CD4-positive, alpha-beta T cell (primary cell): Measurements from ENCODE around the gene GJD4. TPM values are rescaled to one million over a fixed set of nuclear protein-coding genes. Genes with fewer than 3 reads are reported as not detected.

ENCODE experiments used
- ATAC-seq: fragments of 200-7000 bp; cut with Tn5 transposase; one replicate; pipeline ENCODE4 v1.10.0; 2022; ENCODE audit warnings: mild to moderate bottlenecking; ENCODE audit not compliant: poor library complexity
- CTCF ChIA-PET: fragments of 350-600 bp; sonication (Branson Sonifier 250); formaldehyde crosslinking; loops from one replicate; lab custom pipeline; 2021; ENCODE audit warnings: antibody characterized with exemption, inconsistent platforms; lab: Charles Lee
- POLR2A ChIA-PET: fragments of 350-600 bp; sonication (Branson Sonifier 250); formaldehyde crosslinking; loops from one replicate; lab custom pipeline; 2021; ENCODE audit warnings: antibody characterized with exemption, inconsistent platforms; lab: Charles Lee
- DNase-seq, 14 experiments: peaks; one replicate each; pipeline ENCODE4 v3.0.0-alpha.2; 2013 to 2020; ENCODE audit warnings: mixed read lengths in 2 of 14
- H3K27ac ChIP-seq, 2 donors: one replicate each; pipeline versions ENCODE4 v1.5.1 to v1.7.0; 2013; ENCODE audit warnings: low read length in 2 of 2, low read depth in 1 of 2, mild to moderate bottlenecking in 1 of 2
- H3K27me3 ChIP-seq, 2 experiments: 1 replicate in 1 of 2; 2 replicates in 1 of 2; pipeline versions ENCODE4 v1.6.1 to v1.7.0; 2013; ENCODE audit warnings: low read length in 2 of 2, control low read depth in 1 of 2, mild to moderate bottlenecking in 1 of 2, moderate library complexity in 1 of 2; ENCODE audit not compliant: insufficient read depth in 2 of 2, control insufficient read depth in 1 of 2
- H3K36me3 ChIP-seq: one replicate; pipeline ENCODE4 v1.6.1; 2013; ENCODE audit warnings: low read length, control low read depth; ENCODE audit not compliant: insufficient read depth
- H3K4me1 ChIP-seq: one replicate; pipeline ENCODE4 v1.6.1; 2013; ENCODE audit warnings: low read length, control low read depth; ENCODE audit not compliant: insufficient read depth
- H3K4me3 ChIP-seq: one replicate; pipeline ENCODE4 v1.5.1; 2013; ENCODE audit warnings: mild to moderate bottlenecking, low read length, moderate library complexity
- H3K9me3 ChIP-seq, 2 experiments: 1 replicate in 1 of 2; 2 replicates in 1 of 2; pipeline versions ENCODE4 v1.6.1 to v1.7.0; 2013; ENCODE audit warnings: low read length in 2 of 2, mild to moderate bottlenecking in 2 of 2, control low read depth in 1 of 2, moderate library complexity in 1 of 2; ENCODE audit not compliant: control insufficient read depth in 1 of 2, insufficient read depth in 1 of 2
- H3K27ac Mint-ChIP-seq: one replicate; pipeline ENCODE4 v1.8.0; 2020; ENCODE audit warnings: mixed read lengths
- H3K27me3 Mint-ChIP-seq: one replicate; pipeline ENCODE4 v1.8.0; 2021; ENCODE audit warnings: mixed read lengths
- H3K36me3 Mint-ChIP-seq: one replicate; pipeline ENCODE4 v1.8.0; 2021; ENCODE audit warnings: low read depth, mixed read lengths
- H3K4me1 Mint-ChIP-seq: one replicate; pipeline ENCODE4 v1.8.0; 2021; ENCODE audit warnings: low read depth, mixed read lengths
- H3K4me3 Mint-ChIP-seq: one replicate; pipeline ENCODE4 v1.8.0; 2020; ENCODE audit warnings: mild to moderate bottlenecking, mixed read lengths
- H3K9me3 Mint-ChIP-seq: one replicate; pipeline ENCODE4 v1.8.0; 2020; ENCODE audit warnings: mixed read lengths
- intact Hi-C, 2 experiments: fragments of 100-400 bp; cut with DNase I in 1 of 2; cut with micrococcal nuclease in 1 of 2; formaldehyde crosslinking; loops; one replicate each; pipeline versions ENCODE4 v1.15.1 to v1.9.0; 2023 to 2025; cut with DNase I, micrococcal nuclease
- total RNA-seq, 174 experiments: library from RNA in 2 of 174; stranded (reverse) in 2 of 174; gene quantifications; one replicate each; pipeline ENCODE4 v1.2.3 and lab custom pipeline; 2021 to 2026
- TF ChIP-seq, protein P1 (sequence below): fragments of 200-600 bp; IDR thresholded peaks from one replicate; pipeline ENCODE4 v1.8.0; 2022; ENCODE audit warnings: antibody characterized with exemption, mild to moderate bottlenecking

GJD4 gene
- total RNA-seq, 2 experiments from 2014 or later = not detected

DNA sequence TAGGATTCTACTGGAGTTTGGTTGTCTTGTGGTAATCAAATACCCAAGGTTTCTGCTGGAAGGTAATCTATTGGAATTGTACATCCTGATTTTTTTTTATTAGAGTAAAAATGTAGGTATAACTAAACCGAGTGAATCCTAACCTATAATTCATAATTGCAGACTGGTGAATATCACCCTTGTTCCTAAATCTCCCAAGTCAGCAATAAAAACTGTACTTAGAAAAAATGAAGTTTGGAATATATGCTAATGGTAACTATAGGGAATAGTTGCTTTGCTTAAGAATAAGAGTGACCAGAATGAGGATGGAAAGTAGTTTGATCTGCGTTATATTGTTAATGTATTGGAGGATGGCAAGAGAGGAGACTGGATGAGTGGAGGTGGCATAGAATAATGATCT lies 47.7 kb downstream of the GJD4 start:
- Histone ChIP-seq H3K9me3 (no peaks in the 10 kb centered on the region), H3K4me3 (no peak overlapping the region), H3K36me3 (no peaks in the 10 kb centered on the region), H3K27ac (no peak overlapping the region), H3K27me3 (peaks cover 0 to 6% of the 10 kb centered on the region in 2 experiments), H3K4me1 (no peaks in the 10 kb centered on the region)
- no peak overlapping the region for H3K27ac Mint-ChIP-seq
- H3K36me3 Mint-ChIP-seq = no peaks in the 10 kb centered on the region
- TF ChIP-seq, protein P1, sequence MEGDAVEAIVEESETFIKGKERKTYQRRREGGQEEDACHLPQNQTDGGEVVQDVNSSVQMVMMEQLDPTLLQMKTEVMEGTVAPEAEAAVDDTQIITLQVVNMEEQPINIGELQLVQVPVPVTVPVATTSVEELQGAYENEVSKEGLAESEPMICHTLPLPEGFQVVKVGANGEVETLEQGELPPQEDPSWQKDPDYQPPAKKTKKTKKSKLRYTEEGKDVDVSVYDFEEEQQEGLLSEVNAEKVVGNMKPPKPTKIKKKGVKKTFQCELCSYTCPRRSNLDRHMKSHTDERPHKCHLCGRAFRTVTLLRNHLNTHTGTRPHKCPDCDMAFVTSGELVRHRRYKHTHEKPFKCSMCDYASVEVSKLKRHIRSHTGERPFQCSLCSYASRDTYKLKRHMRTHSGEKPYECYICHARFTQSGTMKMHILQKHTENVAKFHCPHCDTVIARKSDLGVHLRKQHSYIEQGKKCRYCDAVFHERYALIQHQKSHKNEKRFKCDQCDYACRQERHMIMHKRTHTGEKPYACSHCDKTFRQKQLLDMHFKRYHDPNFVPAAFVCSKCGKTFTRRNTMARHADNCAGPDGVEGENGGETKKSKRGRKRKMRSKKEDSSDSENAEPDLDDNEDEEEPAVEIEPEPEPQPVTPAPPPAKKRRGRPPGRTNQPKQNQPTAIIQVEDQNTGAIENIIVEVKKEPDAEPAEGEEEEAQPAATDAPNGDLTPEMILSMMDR = no peak
- ChIA-PET POLR2A (no interaction called here), CTCF (no interaction called here)
- H3K9me3 Mint-ChIP-seq = no peaks in the 10 kb centered on the region
- intact Hi-C loops = no loop called here
- no peaks in the 10 kb centered on the region for H3K4me1 Mint-ChIP-seq
- DNase-seq = no peak
- H3K4me3 Mint-ChIP-seq = no peak overlapping the region
- H3K27me3 Mint-ChIP-seq = peaks cover 18% of the 10 kb centered on the region
- ATAC-seq = no peak

DNA sequence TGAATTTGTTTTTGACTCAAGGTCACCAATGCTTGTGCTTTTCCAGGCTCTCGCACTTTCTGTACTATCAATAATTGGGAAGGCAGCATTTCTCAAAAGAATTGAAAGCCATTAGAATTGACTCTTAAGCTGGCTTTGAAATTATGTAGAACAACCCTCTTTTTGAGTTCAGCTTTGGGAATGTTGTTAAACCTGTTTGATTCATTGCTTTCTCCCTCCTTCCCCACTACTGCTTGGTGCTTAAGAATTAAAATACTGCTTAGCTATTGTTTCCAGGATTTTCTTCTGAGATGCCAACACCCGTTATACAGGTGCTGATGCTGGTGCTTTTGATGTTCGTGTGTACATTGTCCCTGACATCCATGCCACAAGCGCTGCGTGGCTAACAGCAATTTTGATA lies 52.5 kb downstream of the GJD4 start:
- H3K27ac ChIP-seq = no peak overlapping the region
- DNase-seq = no peak
- H3K9me3 Mint-ChIP-seq = no peaks in the 10 kb centered on the region
- ChIA-PET CTCF (no interaction called here), POLR2A (no interaction called here)
- H3K4me3 ChIP-seq = no peak overlapping the region
- no peaks in the 10 kb centered on the region for H3K4me1 Mint-ChIP-seq
- TF ChIP-seq, protein P1 = no peak
- intact Hi-C loops = no loop called here
- H3K36me3 Mint-ChIP-seq = no peaks in the 10 kb centered on the region
- no peaks in the 10 kb centered on the region for H3K9me3 ChIP-seq
- H3K36me3 ChIP-seq = no peaks in the 10 kb centered on the region
- no peak for ATAC-seq
- no peak overlapping the region for H3K4me3 Mint-ChIP-seq
- H3K27ac Mint-ChIP-seq = no peak overlapping the region
- no peaks in the 10 kb centered on the region for H3K4me1 ChIP-seq
- peaks cover 35% of the 10 kb centered on the region for H3K27me3 Mint-ChIP-seq
- peaks cover 9 to 10% of the 10 kb centered on the region in 2 experiments for H3K27me3 ChIP-seq

Other genes with a start within 250 kb of the GJD4 start
- 1 to 10 TPM; 2.1 to 2.2 TPM for gene FZD8, start 37.0 kb downstream of the GJD4 start, total RNA-seq